Colonic mucosa (tissue), 4 donors: ENCODE data around the gene EP400. TPM values are rescaled to one million over a fixed set of nuclear protein-coding genes. Genes with fewer than 3 reads are reported as not detected.

ENCODE experiments used
- DNase-seq: peaks from one replicate; pipeline ENCODE4 v3.0.0-alpha.2; 2020
- H3K27ac ChIP-seq: fragments of 200-600 bp; one replicate; pipeline ENCODE4 v1.8.0; 2021
- H3K27me3 ChIP-seq: fragments of 200-600 bp; one replicate; pipeline ENCODE4 v1.8.0; 2021
- H3K36me3 ChIP-seq: fragments of 200-600 bp; one replicate; pipeline ENCODE4 v1.8.0; 2021
- H3K4me1 ChIP-seq: fragments of 200-600 bp; one replicate; pipeline ENCODE4 v1.8.0; 2021; ENCODE audit warnings: mild to moderate bottlenecking
- H3K4me3 ChIP-seq: fragments of 200-600 bp; one replicate; pipeline ENCODE4 v1.8.0; 2021
- H3K9ac ChIP-seq, 2 donors: one replicate each; pipeline ENCODE4 v1.7.0; 2013; ENCODE audit warnings: control low read depth in 2 of 2, low read depth in 2 of 2, low read length in 2 of 2
- H3K9me3 ChIP-seq: fragments of 200-600 bp; one replicate; pipeline ENCODE4 v1.8.0; 2021
- CTCF ChIP-seq: fragments of 200-600 bp; IDR thresholded peaks from one replicate; pipeline ENCODE4 v1.8.0; 2022; ENCODE audit warnings: antibody characterized with exemption, mild to moderate bottlenecking
- intact Hi-C: fragments of 100-400 bp; cut with DNase I; formaldehyde crosslinking; loops from one replicate; pipeline ENCODE4 v1.14.1; 2022
- total RNA-seq, 2 donors: library from RNA; stranded (reverse); fragmentation: NEBNext Ultra II Directional in 1 of 2; extraction: Animal tissue kit (Norgen Biotek cat#: 25700) in 1 of 2; gene quantifications; one replicate each; pipeline ENCODE4 v1.2.1, GENCODE V29; 2021
- donor health status: healthy.
- donor health status: DM: no; HTN: no; CAD: no.
- donor health status: DM: no; HTN: no; CAD: no.

EP400 gene
- total RNA-seq, 2 donors from 2014 or later, result 23.3 to 39.0 TPM

- H3K9ac ChIP-seq, result no peak overlapping the region
- no peak overlapping the region for H3K4me3 ChIP-seq
- DNase-seq, result no peak
- no peaks in the 10 kb centered on the region for H3K27me3 ChIP-seq
- intact Hi-C loops, result no loop called here
- TF ChIP-seq CTCF, result no peak
- no peak overlapping the region for H3K27ac ChIP-seq
- peaks cover 9% of the 10 kb centered on the region for H3K36me3 ChIP-seq
- no peaks in the 10 kb centered on the region for H3K9me3 ChIP-seq
- no peaks in the 10 kb centered on the region for H3K4me1 ChIP-seq
Observed at GRCh38 chr12:131987552-131987951, 37.8 kb downstream of the EP400 start.

GRCh38 chr12:131988054-131988796 lies 38.5 kb downstream of the EP400 start:
- no peak overlapping the region for H3K4me3 ChIP-seq
- no peak for DNase-seq
- no peak overlapping the region for H3K27ac ChIP-seq
- TF ChIP-seq CTCF, result no peak
- peaks cover 9% of the 10 kb centered on the region for H3K36me3 ChIP-seq
- H3K9me3 ChIP-seq, result no peaks in the 10 kb centered on the region
- no peak overlapping the region for H3K9ac ChIP-seq
- H3K4me1 ChIP-seq, result no peaks in the 10 kb centered on the region
- intact Hi-C loops, result no loop called here
- H3K27me3 ChIP-seq, result no peaks in the 10 kb centered on the region

GRCh38 chr12:131989021-131989420 lies 39.3 kb downstream of the EP400 start:
- TF ChIP-seq CTCF, result no peak
- H3K9me3 ChIP-seq, result no peaks in the 10 kb centered on the region
- DNase-seq, result no peak
- peaks cover 9% of the 10 kb centered on the region for H3K36me3 ChIP-seq
- intact Hi-C loops, result no loop called here
- H3K4me1 ChIP-seq, result no peaks in the 10 kb centered on the region
- H3K27me3 ChIP-seq, result no peaks in the 10 kb centered on the region
- no peak overlapping the region for H3K4me3 ChIP-seq
- H3K27ac ChIP-seq, result no peak overlapping the region
- H3K9ac ChIP-seq, result no peak overlapping the region

GRCh38 chr12:131990066-131990979 lies 40.6 kb downstream of the EP400 start:
- DNase-seq, result no peak
- H3K27ac ChIP-seq, result no peak overlapping the region
- H3K27me3 ChIP-seq, result no peaks in the 10 kb centered on the region
- intact Hi-C loops, result no loop called here
- no peaks in the 10 kb centered on the region for H3K9me3 ChIP-seq
- TF ChIP-seq CTCF, result no peak
- peaks cover 9% of the 10 kb centered on the region for H3K36me3 ChIP-seq
- H3K4me1 ChIP-seq, result no peaks in the 10 kb centered on the region
- H3K4me3 ChIP-seq, result no peak overlapping the region
- no peak overlapping the region for H3K9ac ChIP-seq

GRCh38 chr12:131990980-131991305 lies 41.2 kb downstream of the EP400 start:
- intact Hi-C loops, result no loop called here
- DNase-seq, result no peak
- H3K27ac ChIP-seq, result no peak overlapping the region
- H3K27me3 ChIP-seq, result no peaks in the 10 kb centered on the region
- no peaks in the 10 kb centered on the region for H3K4me1 ChIP-seq
- no peak for TF ChIP-seq CTCF
- no peak overlapping the region for H3K4me3 ChIP-seq
- H3K9ac ChIP-seq, result no peak overlapping the region
- peaks cover 9% of the 10 kb centered on the region for H3K36me3 ChIP-seq
- H3K9me3 ChIP-seq, result no peaks in the 10 kb centered on the region
